Activated naive CD8-positive, alpha-beta T cell (primary cell): ENCODE measurements around the gene RESP18.
A peak's percentile ranks its signal among the peaks of the same experiment; 100 is the strongest.

ENCODE experiments used
- H3K27ac Mint-ChIP-seq: one replicate; pipeline ENCODE4 v1.8.0; 2021; ENCODE audit warnings: mixed read lengths
- H3K27me3 Mint-ChIP-seq: one replicate; pipeline ENCODE4 v1.8.0; 2021; ENCODE audit warnings: mixed read lengths
- H3K36me3 Mint-ChIP-seq: one replicate; pipeline ENCODE4 v1.8.0; 2021; ENCODE audit warnings: mixed read lengths
- H3K4me1 Mint-ChIP-seq: one replicate; pipeline ENCODE4 v1.8.0; 2021; ENCODE audit warnings: low read depth, mixed read lengths
- H3K4me3 Mint-ChIP-seq: one replicate; pipeline ENCODE4 v1.8.0; 2021; ENCODE audit warnings: mild to moderate bottlenecking, mixed read lengths
- H3K9me3 Mint-ChIP-seq: one replicate; pipeline ENCODE4 v1.8.0; 2021; ENCODE audit warnings: low read depth, mixed read lengths

RESP18 gene

GRCh38 chr2:219279916-219280516 is 52.5 kb downstream of the RESP18 start:
- no peaks in the 10 kb centered on the region for H3K9me3 Mint-ChIP-seq
- H3K36me3 Mint-ChIP-seq = no peaks in the 10 kb centered on the region
- H3K4me3 Mint-ChIP-seq = peak overlapping the region; percentile 94
- H3K27me3 Mint-ChIP-seq = no peaks in the 10 kb centered on the region
- peak overlapping the region; percentile 94 for H3K27ac Mint-ChIP-seq
- peaks cover 44% of the 10 kb centered on the region for H3K4me1 Mint-ChIP-seq

- no peaks in the 10 kb centered on the region for H3K36me3 Mint-ChIP-seq
- no peaks in the 10 kb centered on the region for H3K27me3 Mint-ChIP-seq
- no peaks in the 10 kb centered on the region for H3K9me3 Mint-ChIP-seq
- H3K4me1 Mint-ChIP-seq = peaks cover 44% of the 10 kb centered on the region
- peak within 1 kb of the TSS; percentile 98 for H3K27ac Mint-ChIP-seq
- H3K4me3 Mint-ChIP-seq = peak within 1 kb of the TSS; percentile 94
Observed at GRCh38 chr2:219279151-219279915, 53.2 kb downstream of the RESP18 start, which contains the start of gene DNAJB2. TSS of gene DNAJB2 (plus strand) at chr2:219279366. CDS start at chr2:219279834, 468 bp downstream.

DNA sequence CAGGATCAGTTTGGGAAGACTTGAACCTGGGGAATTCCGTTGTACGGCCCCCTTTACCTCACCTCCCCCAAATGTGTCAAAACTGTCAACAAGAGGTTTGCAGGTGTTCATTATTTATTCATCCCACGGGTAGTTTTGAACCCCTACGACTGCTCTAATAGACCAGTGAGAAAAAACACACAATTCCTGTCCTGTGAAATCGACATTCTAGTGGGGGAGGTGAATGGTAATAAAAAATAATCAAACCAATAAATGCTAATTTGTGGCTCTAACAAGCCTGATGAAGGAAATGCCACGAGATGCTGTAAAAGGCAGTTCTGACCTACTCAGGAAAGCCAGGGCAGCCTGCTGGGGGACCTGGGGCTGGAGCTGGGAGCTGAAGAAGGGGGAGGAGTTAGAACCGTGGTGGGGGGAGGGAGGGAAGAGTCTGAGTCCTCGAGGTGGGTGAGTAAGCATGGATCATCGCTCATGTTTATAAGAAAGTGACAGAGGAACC is 53.8 kb downstream of the RESP18 start:
- no peaks in the 10 kb centered on the region for H3K27me3 Mint-ChIP-seq
- H3K27ac Mint-ChIP-seq = peak overlapping the region; percentile 98
- peaks cover 43% of the 10 kb centered on the region for H3K4me1 Mint-ChIP-seq
- H3K4me3 Mint-ChIP-seq = peak overlapping the region; percentile 87
- no peaks in the 10 kb centered on the region for H3K9me3 Mint-ChIP-seq
- no peaks in the 10 kb centered on the region for H3K36me3 Mint-ChIP-seq

GRCh38 chr2:219277703-219278654 is 54.6 kb downstream of the RESP18 start:
- no peaks in the 10 kb centered on the region for H3K36me3 Mint-ChIP-seq
- H3K4me3 Mint-ChIP-seq = peak overlapping the region; percentile 87
- H3K4me1 Mint-ChIP-seq = peaks cover 41% of the 10 kb centered on the region
- H3K9me3 Mint-ChIP-seq = no peaks in the 10 kb centered on the region
- H3K27ac Mint-ChIP-seq = peak overlapping the region; percentile 98
- no peaks in the 10 kb centered on the region for H3K27me3 Mint-ChIP-seq
